GM12872 (cell line): ENCODE data around the gene SAYSD1.

Experiments used
- CTCF ChIP-seq: IDR thresholded peaks from 3 replicates; pipeline ENCODE4 v1.5.1; 2011; ENCODE audit warnings: low read depth, mild to moderate bottlenecking, low read length, moderate library complexity; ENCODE audit not compliant: insufficient read depth

SAYSD1 gene

GRCh38 chr6:39124114-39124513, 9.1 kb upstream of the SAYSD1 start:
- TF ChIP-seq CTCF = no peak

DNA sequence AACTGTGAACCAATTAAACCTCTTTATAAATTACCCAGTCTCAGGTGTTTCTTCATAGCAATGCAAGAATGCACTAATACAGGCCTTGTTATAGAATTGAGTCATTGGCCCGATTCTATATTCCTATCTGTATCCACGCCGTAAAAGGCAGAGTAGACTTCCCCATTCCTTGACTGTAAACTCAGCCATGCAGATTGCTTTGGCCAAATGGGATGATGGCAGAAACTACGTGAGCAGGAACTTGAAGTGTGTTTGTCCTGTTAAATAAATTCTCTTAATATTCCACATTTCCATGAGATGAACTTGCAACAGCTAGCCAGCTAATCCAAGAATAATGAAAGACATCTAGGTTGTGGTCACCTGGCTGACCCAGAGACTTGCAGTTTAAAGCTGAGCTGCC, 3.9 kb upstream of the SAYSD1 start:
- no peak for TF ChIP-seq CTCF

DNA sequence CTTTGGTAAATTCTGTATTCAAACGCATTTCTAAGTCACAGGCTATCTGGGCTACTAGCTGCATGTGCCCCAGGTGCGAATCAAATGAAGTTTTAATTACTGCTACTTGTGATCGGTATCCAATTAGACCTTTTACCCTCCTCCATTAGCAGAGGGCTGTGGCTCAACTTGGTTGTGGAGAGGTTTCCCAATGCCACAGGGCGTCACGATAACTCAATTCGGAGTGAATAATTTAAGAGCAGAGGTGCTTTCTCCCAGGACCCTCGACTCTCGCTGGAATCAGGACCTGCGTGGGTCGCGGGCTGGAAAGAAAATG, 640 bp downstream of the SAYSD1 start:
- no peak for TF ChIP-seq CTCF

- no peak for TF ChIP-seq CTCF
Measured at GRCh38 chr6:39113788-39114187, 1.2 kb downstream of the SAYSD1 start.

GRCh38 chr6:39111280-39111679, 3.7 kb downstream of the SAYSD1 start:
- no peak for TF ChIP-seq CTCF

- no peak for TF ChIP-seq CTCF
Measured at GRCh38 chr6:39108041-39108839, 6.7 kb downstream of the SAYSD1 start.

GRCh38 chr6:39107641-39108040, 7.3 kb downstream of the SAYSD1 start:
- no peak for TF ChIP-seq CTCF
